GM23338 (cell line): ENCODE results near the gene SPTB. TPM values are rescaled to one million over a fixed set of nuclear protein-coding genes. Genes with fewer than 3 reads are reported as not detected.

Experiments used
- ATAC-seq: fragments of 200-7000 bp; cut with Tn5 transposase; 3 replicates; pipeline ENCODE4 v1.9.1; 2020
- DNase-seq: peaks from one replicate; pipeline ENCODE4 v3.0.0-alpha.2; 2015; ENCODE audit warnings: low spot score
- H2AFZ ChIP-seq: fragments of 200-600 bp; sonication (generic); 2 replicates; pipeline ENCODE4 v1.8.0; 2016; ENCODE audit warnings: antibody characterized with exemption, mild to moderate bottlenecking, moderate library complexity
- H3F3A ChIP-seq: fragments of 200-600 bp; sonication (generic); replicated peaks from 2 replicates; pipeline ENCODE4 v1.8.0; 2017; ENCODE audit warnings: antibody characterized with exemption, mixed run types, low read depth
- H3K27ac ChIP-seq: fragments of 200-600 bp; sonication (generic); 2 replicates; pipeline ENCODE4 v1.6.1; 2016; ENCODE audit warnings: low read depth
- H3K27me3 ChIP-seq: fragments of 200-600 bp; sonication (generic); 2 replicates; pipeline ENCODE4 v1.8.0; 2016; ENCODE audit warnings: mild to moderate bottlenecking, mixed run types, moderate library complexity; ENCODE audit not compliant: insufficient read depth
- H3K36me3 ChIP-seq: fragments of 200-600 bp; sonication (generic); 2 replicates; pipeline ENCODE4 v1.8.0; 2016; ENCODE audit warnings: mild to moderate bottlenecking; ENCODE audit not compliant: insufficient read depth
- H3K4me1 ChIP-seq: fragments of 200-600 bp; sonication (generic); 2 replicates; pipeline ENCODE4 v1.8.0; 2016; ENCODE audit warnings: mild to moderate bottlenecking, moderate library complexity; ENCODE audit not compliant: insufficient read depth
- H3K4me2 ChIP-seq: fragments of 200-600 bp; sonication (generic); 2 replicates; pipeline ENCODE4 v1.7.1; 2017; ENCODE audit warnings: mixed run types
- H3K4me3 ChIP-seq: fragments of 200-600 bp; sonication (generic); 2 replicates; pipeline ENCODE4 v1.6.1; 2016; ENCODE audit warnings: mixed run types
- H3K79me2 ChIP-seq: fragments of 200-600 bp; sonication (generic); replicated peaks from 2 replicates; pipeline ENCODE4 v1.8.0; 2017; ENCODE audit warnings: mild to moderate bottlenecking; ENCODE audit not compliant: insufficient read depth
- H3K9me2 ChIP-seq: fragments of 200-600 bp; sonication (generic); 2 replicates; pipeline ENCODE4 v1.8.0; 2017; ENCODE audit not compliant: insufficient read depth
- H4K20me1 ChIP-seq: fragments of 200-600 bp; sonication (generic); replicated peaks from 2 replicates; pipeline ENCODE4 v1.8.0; 2017; ENCODE audit warnings: mild to moderate bottlenecking; ENCODE audit not compliant: insufficient read depth
- H3K27ac Mint-ChIP-seq: 2 replicates; pipeline ENCODE4 v1.8.0; 2020; ENCODE audit warnings: inconsistent platforms, mild to moderate bottlenecking, moderate library complexity, mixed read lengths
- H3K27me3 Mint-ChIP-seq: 3 replicates; pipeline ENCODE4 v1.8.0; 2022; ENCODE audit warnings: low read depth, mild to moderate bottlenecking, moderate library complexity, mixed read lengths, inconsistent platforms; ENCODE audit not compliant: insufficient read depth, poor library complexity
- H3K36me3 Mint-ChIP-seq: 3 replicates; pipeline ENCODE4 v1.8.0; 2021; ENCODE audit warnings: low read depth, mild to moderate bottlenecking, inconsistent platforms, moderate library complexity, mixed read lengths
- H3K4me1 Mint-ChIP-seq: 3 replicates; pipeline ENCODE4 v1.8.0; 2020; ENCODE audit warnings: mild to moderate bottlenecking, inconsistent platforms, mixed read lengths
- H3K4me3 Mint-ChIP-seq: 3 replicates; pipeline ENCODE4 v1.8.0; 2021; ENCODE audit warnings: moderate library complexity, mild to moderate bottlenecking, inconsistent platforms, mixed read lengths
- H3K9me3 Mint-ChIP-seq: 3 replicates; pipeline ENCODE4 v1.8.0; 2020; ENCODE audit warnings: moderate library complexity, mild to moderate bottlenecking, inconsistent platforms, mixed read lengths
- CREB1 ChIP-seq: fragments of 250-450 bp; sonication (Bioruptor Pico); IDR thresholded peaks from 2 replicates; pipeline ENCODE4 v1.5.0; 2020; ENCODE audit warnings: low read depth, mild to moderate bottlenecking, moderate library complexity
- EZH2phosphoT487 ChIP-seq: fragments of 200-600 bp; sonication (generic); IDR thresholded peaks from one replicate; pipeline ENCODE4 v1.8.1; 2018; ENCODE audit warnings: antibody characterized with exemption; ENCODE audit not compliant: unreplicated experiment
- JUNB ChIP-seq: IDR thresholded peaks from one replicate; pipeline ENCODE4 v1.6.1; 2016; ENCODE audit warnings: antibody characterized with exemption; ENCODE audit not compliant: unreplicated experiment
- NANOG ChIP-seq: IDR thresholded peaks from 2 replicates; pipeline ENCODE4 v1.6.1; 2016; ENCODE audit warnings: antibody characterized with exemption, borderline replicate concordance
- POLR2AphosphoS5 ChIP-seq: IDR thresholded peaks from 2 replicates; pipeline ENCODE4 v1.6.1; 2016; ENCODE audit warnings: antibody characterized with exemption, low read depth
- STAT1 ChIP-seq: IDR thresholded peaks from one replicate; pipeline ENCODE4 v1.6.1; 2016; ENCODE audit warnings: antibody characterized with exemption; ENCODE audit not compliant: unreplicated experiment
- ZNF114 ChIP-seq: fragments of 250-450 bp; sonication (Bioruptor Pico); IDR thresholded peaks from 2 replicates; pipeline ENCODE4 v1.5.0; 2020; ENCODE audit warnings: mild to moderate bottlenecking, moderate library complexity
- ZNF331 ChIP-seq: fragments of 250-450 bp; sonication (Bioruptor Pico); IDR thresholded peaks from 2 replicates; pipeline ENCODE4 v1.5.0; 2020; ENCODE audit warnings: low read depth, mild to moderate bottlenecking, moderate library complexity
- polyA plus RNA-seq: library from polyadenylated mRNA; unstranded; fragments of >200 nt; fragmentation: Nextera tagmentation; extraction: Ambion mirVana; gene quantifications from 2 replicates; pipeline ENCODE4 v1.2.1, GENCODE V29; 2016
- total RNA-seq: library from RNA; depleted of rRNA; stranded (reverse); fragments of >200 nt; shearing (Covaris generic); gene quantifications from 2 replicates; pipeline ENCODE4 v1.2.3, GENCODE V29; 2014
- TF ChIP-seq, protein P1 (sequence below), 2 experiments: fragments of 200-600 bp in 1 of 2; sonication (generic) in 1 of 2; conservative IDR thresholded peaks; 2 replicates each; pipeline versions ENCODE4 v1.5.1 to v1.6.1; 2016 to 2017; ENCODE audit warnings: antibody characterized with exemption in 2 of 2, low read depth in 2 of 2, mild to moderate bottlenecking in 2 of 2, moderate library complexity in 1 of 2
- TF ChIP-seq, protein P2 (sequence below): IDR thresholded peaks from 2 replicates; pipeline ENCODE4 v1.6.1; 2016; ENCODE audit warnings: antibody characterized with exemption
- TF ChIP-seq, protein P3 (sequence below): fragments of 250-450 bp; sonication (Bioruptor Pico); IDR thresholded peaks from 2 replicates; pipeline ENCODE4 v1.5.0; 2020; ENCODE audit warnings: mild to moderate bottlenecking, moderate library complexity

Gene SPTB
- total and polyA plus RNA-seq, 2 experiments from 2014 or later, result 1.1 to 1.9 TPM

DNA sequence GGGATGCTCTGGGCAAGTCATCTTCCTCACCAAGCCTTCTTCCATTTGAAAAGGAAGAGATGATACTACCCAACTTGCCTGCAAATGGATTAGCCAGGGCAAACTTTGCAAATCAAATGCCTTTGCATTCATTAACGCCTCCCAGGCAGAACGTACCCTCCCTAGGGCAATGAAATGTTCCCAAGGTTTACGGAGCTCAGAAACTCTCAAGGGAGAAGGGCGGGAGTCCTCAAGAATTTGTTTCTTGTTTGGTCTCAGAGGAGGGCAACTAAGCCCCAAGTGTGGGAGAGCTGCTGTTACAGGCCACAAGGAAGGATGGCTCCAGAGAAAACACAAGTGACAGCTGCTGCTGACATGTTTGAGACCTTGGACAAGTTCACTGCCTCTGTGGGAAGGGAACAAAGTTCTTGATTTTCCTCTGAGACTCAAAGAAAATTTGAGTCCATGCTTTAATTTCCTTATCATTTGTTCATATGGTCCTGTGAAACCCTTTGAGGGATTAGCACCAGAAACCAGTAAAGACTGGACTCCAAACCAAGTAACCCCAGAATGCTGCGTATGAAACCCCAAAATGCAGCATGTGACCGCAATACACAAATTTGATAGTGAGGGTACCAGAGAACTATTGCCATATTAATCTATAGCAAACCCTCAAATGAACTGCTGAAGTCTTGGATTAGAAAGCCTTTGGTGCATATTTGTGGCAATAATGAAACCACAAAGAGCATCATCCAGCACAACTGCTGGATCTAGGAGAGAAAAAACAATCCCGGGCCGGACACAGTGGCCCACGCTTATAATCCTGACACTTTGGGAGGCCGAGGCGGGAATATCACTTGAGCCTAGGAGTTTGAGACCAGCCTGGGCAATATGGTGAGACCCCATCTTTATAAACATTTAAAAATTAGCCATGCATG lies 22.9 kb downstream of the SPTB start:
- Histone ChIP-seq H3K27me3 (no peaks in the 10 kb centered on the region), H3K9me2 (no peaks in the 10 kb centered on the region), H3K27ac (peak overlapping the region; percentile 46; the same call in 1 of the 2 replicates), H3K4me1 (peaks cover 20% of the 10 kb centered on the region), H4K20me1 (no peaks in the 10 kb centered on the region), H3K4me2 (peak overlapping the region; percentile 18; the same call in 1 of the 2 replicates), H3F3A (0 out of 2 replicates have a peak, but pooled peaks cover 5% of the 10 kb centered on the region), H3K36me3 (no peaks in the 10 kb centered on the region), H3K4me3 (no peak overlapping the region), H3K79me2 (no peaks in the 10 kb centered on the region), H2AFZ (peak overlapping the region; percentile 95)
- Mint-ChIP-seq H3K27me3 (no peaks in the 10 kb centered on the region), H3K9me3 (no peaks in the 10 kb centered on the region), H3K36me3 (no peaks in the 10 kb centered on the region), H3K4me1 (peaks cover 30% of the 10 kb centered on the region), H3K27ac (no peak overlapping the region), H3K4me3 (no peak overlapping the region)
- DNase-seq (no peak), ATAC-seq (peak; percentile 54)
- TF ChIP-seq STAT1 (no peak), ZNF114 (CRISPR knock-in tag) (no peak), CREB1 (CRISPR knock-in tag) (no peak), NANOG (no peak), EZH2phosphoT487 (no peak), JUNB (no peak), ZNF331 (CRISPR knock-in tag) (no peak), POLR2AphosphoS5 (no peak)
- TF ChIP-seq, protein P1, sequence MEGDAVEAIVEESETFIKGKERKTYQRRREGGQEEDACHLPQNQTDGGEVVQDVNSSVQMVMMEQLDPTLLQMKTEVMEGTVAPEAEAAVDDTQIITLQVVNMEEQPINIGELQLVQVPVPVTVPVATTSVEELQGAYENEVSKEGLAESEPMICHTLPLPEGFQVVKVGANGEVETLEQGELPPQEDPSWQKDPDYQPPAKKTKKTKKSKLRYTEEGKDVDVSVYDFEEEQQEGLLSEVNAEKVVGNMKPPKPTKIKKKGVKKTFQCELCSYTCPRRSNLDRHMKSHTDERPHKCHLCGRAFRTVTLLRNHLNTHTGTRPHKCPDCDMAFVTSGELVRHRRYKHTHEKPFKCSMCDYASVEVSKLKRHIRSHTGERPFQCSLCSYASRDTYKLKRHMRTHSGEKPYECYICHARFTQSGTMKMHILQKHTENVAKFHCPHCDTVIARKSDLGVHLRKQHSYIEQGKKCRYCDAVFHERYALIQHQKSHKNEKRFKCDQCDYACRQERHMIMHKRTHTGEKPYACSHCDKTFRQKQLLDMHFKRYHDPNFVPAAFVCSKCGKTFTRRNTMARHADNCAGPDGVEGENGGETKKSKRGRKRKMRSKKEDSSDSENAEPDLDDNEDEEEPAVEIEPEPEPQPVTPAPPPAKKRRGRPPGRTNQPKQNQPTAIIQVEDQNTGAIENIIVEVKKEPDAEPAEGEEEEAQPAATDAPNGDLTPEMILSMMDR (conservative IDR thresholded peaks at IDR 0.05; ENCODE audit: low read depth in 2 of 2), result no peak
- TF ChIP-seq, protein P2, sequence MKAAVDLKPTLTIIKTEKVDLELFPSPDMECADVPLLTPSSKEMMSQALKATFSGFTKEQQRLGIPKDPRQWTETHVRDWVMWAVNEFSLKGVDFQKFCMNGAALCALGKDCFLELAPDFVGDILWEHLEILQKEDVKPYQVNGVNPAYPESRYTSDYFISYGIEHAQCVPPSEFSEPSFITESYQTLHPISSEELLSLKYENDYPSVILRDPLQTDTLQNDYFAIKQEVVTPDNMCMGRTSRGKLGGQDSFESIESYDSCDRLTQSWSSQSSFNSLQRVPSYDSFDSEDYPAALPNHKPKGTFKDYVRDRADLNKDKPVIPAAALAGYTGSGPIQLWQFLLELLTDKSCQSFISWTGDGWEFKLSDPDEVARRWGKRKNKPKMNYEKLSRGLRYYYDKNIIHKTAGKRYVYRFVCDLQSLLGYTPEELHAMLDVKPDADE, result no peak
- TF ChIP-seq, protein P3, sequence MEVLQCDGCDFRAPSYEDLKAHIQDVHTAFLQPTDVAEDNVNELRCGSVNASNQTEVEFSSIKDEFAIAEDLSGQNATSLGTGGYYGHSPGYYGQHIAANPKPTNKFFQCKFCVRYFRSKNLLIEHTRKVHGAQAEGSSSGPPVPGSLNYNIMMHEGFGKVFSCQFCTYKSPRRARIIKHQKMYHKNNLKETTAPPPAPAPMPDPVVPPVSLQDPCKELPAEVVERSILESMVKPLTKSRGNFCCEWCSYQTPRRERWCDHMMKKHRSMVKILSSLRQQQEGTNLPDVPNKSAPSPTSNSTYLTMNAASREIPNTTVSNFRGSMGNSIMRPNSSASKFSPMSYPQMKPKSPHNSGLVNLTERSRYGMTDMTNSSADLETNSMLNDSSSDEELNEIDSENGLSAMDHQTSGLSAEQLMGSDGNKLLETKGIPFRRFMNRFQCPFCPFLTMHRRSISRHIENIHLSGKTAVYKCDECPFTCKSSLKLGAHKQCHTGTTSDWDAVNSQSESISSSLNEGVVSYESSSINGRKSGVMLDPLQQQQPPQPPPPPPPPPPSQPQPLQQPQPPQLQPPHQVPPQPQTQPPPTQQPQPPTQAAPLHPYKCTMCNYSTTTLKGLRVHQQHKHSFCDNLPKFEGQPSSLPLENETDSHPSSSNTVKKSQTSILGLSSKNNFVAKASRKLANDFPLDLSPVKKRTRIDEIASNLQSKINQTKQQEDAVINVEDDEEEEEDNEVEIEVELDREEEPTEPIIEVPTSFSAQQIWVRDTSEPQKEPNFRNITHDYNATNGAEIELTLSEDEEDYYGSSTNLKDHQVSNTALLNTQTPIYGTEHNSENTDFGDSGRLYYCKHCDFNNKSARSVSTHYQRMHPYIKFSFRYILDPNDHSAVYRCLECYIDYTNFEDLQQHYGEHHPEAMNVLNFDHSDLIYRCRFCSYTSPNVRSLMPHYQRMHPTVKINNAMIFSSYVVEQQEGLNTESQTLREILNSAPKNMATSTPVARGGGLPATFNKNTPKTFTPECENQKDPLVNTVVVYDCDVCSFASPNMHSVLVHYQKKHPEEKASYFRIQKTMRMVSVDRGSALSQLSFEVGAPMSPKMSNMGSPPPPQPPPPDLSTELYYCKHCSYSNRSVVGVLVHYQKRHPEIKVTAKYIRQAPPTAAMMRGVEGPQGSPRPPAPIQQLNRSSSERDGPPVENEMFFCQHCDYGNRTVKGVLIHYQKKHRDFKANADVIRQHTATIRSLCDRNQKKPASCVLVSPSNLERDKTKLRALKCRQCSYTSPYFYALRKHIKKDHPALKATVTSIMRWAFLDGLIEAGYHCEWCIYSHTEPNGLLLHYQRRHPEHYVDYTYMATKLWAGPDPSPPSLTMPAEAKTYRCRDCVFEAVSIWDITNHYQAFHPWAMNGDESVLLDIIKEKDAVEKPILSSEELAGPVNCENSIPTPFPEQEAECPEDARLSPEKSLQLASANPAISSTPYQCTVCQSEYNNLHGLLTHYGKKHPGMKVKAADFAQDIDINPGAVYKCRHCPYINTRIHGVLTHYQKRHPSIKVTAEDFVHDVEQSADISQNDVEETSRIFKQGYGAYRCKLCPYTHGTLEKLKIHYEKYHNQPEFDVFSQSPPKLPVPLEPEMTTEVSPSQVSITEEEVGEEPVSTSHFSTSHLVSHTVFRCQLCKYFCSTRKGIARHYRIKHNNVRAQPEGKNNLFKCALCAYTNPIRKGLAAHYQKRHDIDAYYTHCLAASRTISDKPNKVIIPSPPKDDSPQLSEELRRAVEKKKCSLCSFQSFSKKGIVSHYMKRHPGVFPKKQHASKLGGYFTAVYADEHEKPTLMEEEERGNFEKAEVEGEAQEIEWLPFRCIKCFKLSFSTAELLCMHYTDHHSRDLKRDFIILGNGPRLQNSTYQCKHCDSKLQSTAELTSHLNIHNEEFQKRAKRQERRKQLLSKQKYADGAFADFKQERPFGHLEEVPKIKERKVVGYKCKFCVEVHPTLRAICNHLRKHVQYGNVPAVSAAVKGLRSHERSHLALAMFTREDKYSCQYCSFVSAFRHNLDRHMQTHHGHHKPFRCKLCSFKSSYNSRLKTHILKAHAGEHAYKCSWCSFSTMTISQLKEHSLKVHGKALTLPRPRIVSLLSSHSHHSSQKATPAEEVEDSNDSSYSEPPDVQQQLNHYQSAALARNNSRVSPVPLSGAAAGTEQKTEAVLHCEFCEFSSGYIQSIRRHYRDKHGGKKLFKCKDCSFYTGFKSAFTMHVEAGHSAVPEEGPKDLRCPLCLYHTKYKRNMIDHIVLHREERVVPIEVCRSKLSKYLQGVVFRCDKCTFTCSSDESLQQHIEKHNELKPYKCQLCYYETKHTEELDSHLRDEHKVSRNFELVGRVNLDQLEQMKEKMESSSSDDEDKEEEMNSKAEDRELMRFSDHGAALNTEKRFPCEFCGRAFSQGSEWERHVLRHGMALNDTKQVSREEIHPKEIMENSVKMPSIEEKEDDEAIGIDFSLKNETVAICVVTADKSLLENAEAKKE (CRISPR knock-in tag), result no peak
